GM18870 (cell line): ENCODE results near the gene RALGPS2.
"Not testable (repeated sequence)": the region's sequence is repeated elsewhere in the genome, so short reads cannot be mapped to it uniquely, and the experiment has no call there.

Experiments
- ATAC-seq: cut with Tn5 transposase; IDR thresholded peaks from one replicate; pipeline ENCODE4 v1.9.1; 2021; ENCODE audit warnings: moderate library complexity; ENCODE audit not compliant: unreplicated experiment

Gene RALGPS2

GRCh38 chr1:178774263-178774662, 49.2 kb downstream of the RALGPS2 start:
- no peak for ATAC-seq

GRCh38 chr1:178776553-178776952, 51.5 kb downstream of the RALGPS2 start:
- no peak for ATAC-seq

GRCh38 chr1:178781533-178782330, 56.7 kb downstream of the RALGPS2 start:
- no peak for ATAC-seq

GRCh38 chr1:178784131-178784536, 59.1 kb downstream of the RALGPS2 start:
- ATAC-seq, result no peak

- ATAC-seq, result no peak
Observed at GRCh38 chr1:178792394-178792793, 67.3 kb downstream of the RALGPS2 start.

- no peak for ATAC-seq
Observed at GRCh38 chr1:178796013-178796412, 71.0 kb downstream of the RALGPS2 start.

- ATAC-seq, result no peak
Observed at GRCh38 chr1:178797590-178797989, 72.5 kb downstream of the RALGPS2 start.

- ATAC-seq, result no peak
Observed at GRCh38 chr1:178798232-178798861, 73.3 kb downstream of the RALGPS2 start.

- ATAC-seq, result no peak
Observed at GRCh38 chr1:178802873-178803272, 77.8 kb downstream of the RALGPS2 start.

- no peak for ATAC-seq
Observed at GRCh38 chr1:178806665-178807300, 81.7 kb downstream of the RALGPS2 start.

- no peak for ATAC-seq
Observed at GRCh38 chr1:178808529-178808928, 83.5 kb downstream of the RALGPS2 start.

GRCh38 chr1:178810585-178810984, 85.5 kb downstream of the RALGPS2 start:
- no peak for ATAC-seq

GRCh38 chr1:178818416-178818815, 93.4 kb downstream of the RALGPS2 start:
- no peak for ATAC-seq

- no peak for ATAC-seq
Observed at GRCh38 chr1:178819123-178819522, 94.1 kb downstream of the RALGPS2 start.

GRCh38 chr1:178821134-178821866, 96.3 kb downstream of the RALGPS2 start:
- ATAC-seq, result no peak

GRCh38 chr1:178825167-178825566, 100.1 kb downstream of the RALGPS2 start:
- no peak for ATAC-seq

GRCh38 chr1:178844436-178844835, 119.4 kb downstream of the RALGPS2 start:
- no peak for ATAC-seq

GRCh38 chr1:178846306-178846705, 121.3 kb downstream of the RALGPS2 start:
- ATAC-seq, result no peak

- no peak for ATAC-seq
Observed at GRCh38 chr1:178847396-178847849, 122.4 kb downstream of the RALGPS2 start.

- ATAC-seq, result not testable (repeated sequence)
Observed at GRCh38 chr1:178847919-178848318, 122.9 kb downstream of the RALGPS2 start.

GRCh38 chr1:178849918-178850317, 124.9 kb downstream of the RALGPS2 start:
- ATAC-seq, result no peak
